ENCODE results near the gene FKBP7.
A peak's percentile ranks its signal among the peaks of the same experiment; 100 is the strongest.

The FKBP7 gene

GRCh38 chr2:178414266-178415247 is 63.8 kb downstream of the FKBP7 start:
- peak overlapping the region; percentile 75 for H3K4me3 ChIP-seq (ENCODE audit: low read length)
- TF ChIP-seq ZNF274 (IDR thresholded peaks at IDR 0.05; ENCODE audit: low read depth, low read length) = no peak

All from GM08714 (cell line).